GM18873 (cell line): ENCODE measurements around the gene CFAP54.
A peak's percentile ranks its signal among the peaks of the same experiment; 100 is the strongest.
"Not testable (repeated sequence)": the region's sequence is repeated elsewhere in the genome, so short reads cannot be mapped to it uniquely, and the experiment has no call there.

ENCODE experiments used
- ATAC-seq: cut with Tn5 transposase; IDR thresholded peaks from one replicate; pipeline ENCODE4 v1.9.1; 2021; ENCODE audit warnings: mild to moderate bottlenecking, moderate library complexity, moderate number of reproducible peaks; ENCODE audit not compliant: unreplicated experiment, low FRiP score

CFAP54 gene

GRCh38 chr12:96471368-96472050, 17.9 kb upstream of the CFAP54 start:
- no peak for ATAC-seq

GRCh38 chr12:96472384-96472783, 17.0 kb upstream of the CFAP54 start:
- no peak for ATAC-seq

GRCh38 chr12:96473394-96474093, 15.8 kb upstream of the CFAP54 start:
- no peak for ATAC-seq

DNA sequence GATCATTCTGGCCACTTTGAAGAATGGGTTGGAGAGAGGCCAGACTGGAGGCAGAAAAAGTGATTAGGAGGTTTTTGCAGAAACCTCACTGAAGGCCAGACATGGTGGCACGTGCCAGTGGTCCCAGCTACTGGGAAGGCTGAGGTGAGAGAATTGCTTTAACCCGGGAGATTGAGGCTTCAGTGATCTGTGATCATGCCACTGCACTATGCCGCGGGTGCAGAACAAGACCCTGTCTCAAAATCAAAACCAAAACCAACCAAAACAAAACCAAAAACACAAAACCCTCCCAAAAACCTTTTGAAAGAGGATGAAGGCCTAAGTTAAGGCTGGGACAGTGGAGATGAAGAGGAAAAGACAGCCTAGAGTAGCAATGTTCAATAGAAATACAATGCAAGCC, 15.2 kb upstream of the CFAP54 start:
- ATAC-seq, result no peak

- no peak for ATAC-seq
These were observed 11.4 kb upstream of the CFAP54 start for GRCh38 chr12:96478011-96478410.

GRCh38 chr12:96482086-96482485, 7.3 kb upstream of the CFAP54 start:
- no peak for ATAC-seq

DNA sequence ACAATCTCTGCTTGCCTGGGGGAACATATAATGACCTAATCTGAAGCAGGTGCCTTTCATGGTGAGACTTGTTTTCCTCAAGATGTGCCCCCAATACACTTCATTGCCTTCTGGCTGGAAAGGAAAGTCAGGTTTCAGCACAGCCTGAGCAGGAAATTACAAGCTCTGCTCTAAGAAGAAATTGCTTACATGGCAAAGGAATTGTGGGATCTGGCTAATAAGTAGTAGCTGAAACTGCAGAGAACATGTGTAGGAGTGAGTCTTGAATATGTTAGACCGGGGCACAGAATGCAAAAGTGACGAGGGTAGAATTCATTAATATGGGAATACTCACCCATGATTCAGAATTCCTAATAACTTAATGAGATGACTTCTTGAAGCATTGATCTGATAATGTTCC, 6.3 kb upstream of the CFAP54 start:
- no peak for ATAC-seq

GRCh38 chr12:96486751-96487613, 2.4 kb upstream of the CFAP54 start:
- ATAC-seq, result no peak

DNA sequence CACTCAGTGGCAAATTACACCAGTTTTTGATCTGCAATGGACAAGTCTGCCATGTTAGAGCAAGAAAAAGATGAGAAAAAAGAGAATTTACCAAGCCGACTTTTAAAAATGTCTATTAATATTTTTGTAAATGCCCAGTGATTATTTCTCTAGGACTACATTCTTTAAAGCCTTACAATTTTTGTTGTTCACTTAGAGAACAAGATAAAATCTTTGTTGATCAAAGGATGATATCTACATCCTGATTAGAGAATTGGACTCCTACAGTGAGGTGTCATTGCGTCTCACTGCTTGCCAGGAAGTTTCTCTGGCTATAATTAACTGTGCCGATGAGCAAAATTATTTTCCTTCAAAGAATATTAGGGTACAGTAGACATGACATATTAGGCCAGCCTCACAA, 1.7 kb upstream of the CFAP54 start:
- no peak for ATAC-seq

- no peak for ATAC-seq
These were observed 3.7 kb downstream of the CFAP54 start for GRCh38 chr12:96493106-96493505.

DNA sequence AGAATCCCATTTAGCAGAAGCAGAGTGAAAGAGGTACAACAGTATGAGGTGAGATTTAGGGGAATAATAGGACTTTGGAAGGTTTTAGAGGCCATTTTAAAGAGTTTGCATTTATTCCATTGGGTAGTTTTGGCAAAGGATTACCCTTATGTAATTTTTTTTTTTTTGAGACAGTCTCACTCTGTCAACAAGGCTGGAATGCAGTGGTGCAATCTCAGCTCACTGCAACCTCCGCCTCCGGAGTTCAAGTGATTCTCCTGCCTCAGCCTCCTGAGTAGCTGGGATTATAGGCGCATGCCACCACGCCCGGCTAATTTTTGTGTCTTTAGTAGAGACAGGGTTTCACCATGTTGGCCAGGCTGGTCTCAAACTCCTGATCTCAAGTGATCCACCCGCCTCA, 4.8 kb downstream of the CFAP54 start:
- not testable (repeated sequence) for ATAC-seq

GRCh38 chr12:96495155-96495554, 5.8 kb downstream of the CFAP54 start:
- no peak for ATAC-seq

GRCh38 chr12:96495841-96496545, 6.6 kb downstream of the CFAP54 start:
- no peak for ATAC-seq

GRCh38 chr12:96496944-96497343, 7.6 kb downstream of the CFAP54 start:
- no peak for ATAC-seq

DNA sequence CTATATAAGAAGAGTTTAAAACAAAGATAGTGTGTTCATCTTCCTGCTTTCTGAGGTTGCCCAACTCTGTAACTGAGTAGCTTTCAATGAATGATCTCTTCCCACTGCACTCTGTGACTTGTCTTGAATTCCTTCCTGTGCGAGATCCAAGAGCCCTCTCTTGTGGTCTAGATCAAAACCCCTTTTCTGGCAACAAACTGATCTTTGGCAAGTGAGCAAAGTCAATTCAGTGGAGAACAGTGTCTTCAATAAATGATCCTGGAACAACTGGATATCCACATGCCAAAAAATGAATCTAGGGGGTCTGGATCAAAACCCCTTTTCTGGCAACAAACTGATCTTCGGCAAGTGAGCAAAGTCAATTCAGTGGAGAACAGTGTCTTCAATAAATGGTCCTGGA, 8.5 kb downstream of the CFAP54 start:
- no peak for ATAC-seq

GRCh38 chr12:96500693-96501092, 11.3 kb downstream of the CFAP54 start:
- ATAC-seq, result peak; percentile 10

- peak; percentile 83 for ATAC-seq
These were observed 11.9 kb downstream of the CFAP54 start for GRCh38 chr12:96501133-96501761.

GRCh38 chr12:96501908-96502307, 12.5 kb downstream of the CFAP54 start:
- no peak for ATAC-seq

GRCh38 chr12:96502477-96502876, 13.1 kb downstream of the CFAP54 start:
- ATAC-seq, result peak; percentile 47

GRCh38 chr12:96502949-96503532, 13.7 kb downstream of the CFAP54 start:
- ATAC-seq, result no peak
